Measurements from ENCODE around the gene CAV2.
"Not testable (repeated sequence)": the region's sequence is repeated elsewhere in the genome, so short reads cannot be mapped to it uniquely, and the experiment has no call there.

The CAV2 gene

DNA sequence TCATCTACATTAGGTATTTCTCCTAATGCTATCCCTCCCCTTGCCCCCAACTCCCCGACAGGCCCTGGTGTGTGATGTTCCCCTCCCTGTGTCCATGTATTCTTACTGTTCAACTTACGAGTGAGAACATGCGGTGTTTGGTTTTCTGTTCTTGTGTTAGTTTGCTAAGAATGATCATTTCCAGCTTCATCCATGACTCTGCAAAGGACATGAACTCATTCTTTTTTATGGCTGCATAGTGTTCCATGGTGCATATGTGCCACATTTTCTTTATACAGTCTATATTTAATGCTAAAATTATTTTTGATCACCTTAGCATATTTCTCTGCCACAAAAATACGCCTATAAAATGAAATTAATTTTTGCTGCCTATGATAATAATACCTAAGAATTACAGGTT lies 15.1 kb upstream of the CAV2 start:
- H3K4me1 Mint-ChIP-seq (ENCODE audit: low read depth); H3K36me3 Mint-ChIP-seq (ENCODE audit: low read depth); H3K27me3 Mint-ChIP-seq; H3K9me3 Mint-ChIP-seq; intact Hi-C loops (cut with micrococcal nuclease); H3K27ac Mint-ChIP-seq; H3K4me3 Mint-ChIP-seq: not testable (repeated sequence)

DNA sequence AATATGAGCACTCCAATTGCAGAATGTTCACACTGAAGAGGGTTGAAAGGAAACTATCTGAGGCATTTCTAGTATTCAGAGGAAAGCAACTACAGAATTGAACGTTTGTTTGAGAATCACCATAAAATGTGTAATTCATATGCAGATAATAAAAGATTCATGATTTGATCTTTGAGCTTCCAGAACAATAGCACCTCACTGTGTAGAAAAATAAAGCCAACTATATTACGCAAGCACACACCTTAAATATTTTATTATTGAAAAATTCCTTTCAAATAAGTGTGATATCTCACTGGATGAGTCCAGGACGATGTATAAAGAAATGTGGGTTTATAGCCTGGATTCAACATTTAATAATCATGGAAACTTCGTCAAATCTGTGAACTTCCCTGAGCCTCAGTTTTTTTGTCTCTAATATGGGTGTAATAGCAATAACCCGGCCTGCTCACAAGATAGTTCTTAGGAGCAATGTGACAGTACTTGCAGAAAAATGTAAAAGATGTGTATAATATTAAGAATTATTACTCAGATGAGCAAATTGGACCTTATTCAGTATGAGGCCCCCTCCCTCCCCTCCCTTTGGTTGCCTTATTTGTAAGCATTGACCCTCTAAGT lies 11.5 kb upstream of the CAV2 start:
- Mint-ChIP-seq H3K27ac (no peak overlapping the region), H3K36me3 (ENCODE audit: low read depth) (no peaks in the 10 kb centered on the region), H3K27me3 (peaks cover 4% of the 10 kb centered on the region), H3K9me3 (no peaks in the 10 kb centered on the region), H3K4me3 (no peak overlapping the region), H3K4me1 (ENCODE audit: low read depth) (no peaks in the 10 kb centered on the region)
- intact Hi-C loops (cut with micrococcal nuclease) = no loop called here

DNA sequence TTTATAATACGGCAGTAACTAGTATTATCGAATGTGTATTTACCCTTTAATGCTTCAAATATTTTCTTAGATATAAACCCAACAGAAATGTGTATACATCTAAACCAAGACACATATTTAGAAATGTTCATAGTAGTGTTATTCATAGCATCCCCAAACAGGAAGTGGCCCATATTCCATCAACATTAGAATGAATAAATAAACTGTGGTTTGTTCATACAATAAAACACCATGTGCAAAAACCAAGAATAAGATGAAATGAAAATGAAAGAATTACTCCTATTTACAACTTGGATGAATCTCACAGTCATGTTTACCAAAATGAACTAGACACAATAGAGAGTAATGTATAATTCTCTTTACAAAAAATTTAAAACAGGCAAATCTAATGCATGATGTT lies 9.2 kb upstream of the CAV2 start:
- Mint-ChIP-seq H3K27me3 (peaks cover 4% of the 10 kb centered on the region), H3K9me3 (no peaks in the 10 kb centered on the region), H3K4me1 (ENCODE audit: low read depth) (no peaks in the 10 kb centered on the region), H3K27ac (no peak overlapping the region), H3K36me3 (ENCODE audit: low read depth) (no peaks in the 10 kb centered on the region), H3K4me3 (no peak overlapping the region)
- intact Hi-C loops (cut with micrococcal nuclease) = no loop called here

DNA sequence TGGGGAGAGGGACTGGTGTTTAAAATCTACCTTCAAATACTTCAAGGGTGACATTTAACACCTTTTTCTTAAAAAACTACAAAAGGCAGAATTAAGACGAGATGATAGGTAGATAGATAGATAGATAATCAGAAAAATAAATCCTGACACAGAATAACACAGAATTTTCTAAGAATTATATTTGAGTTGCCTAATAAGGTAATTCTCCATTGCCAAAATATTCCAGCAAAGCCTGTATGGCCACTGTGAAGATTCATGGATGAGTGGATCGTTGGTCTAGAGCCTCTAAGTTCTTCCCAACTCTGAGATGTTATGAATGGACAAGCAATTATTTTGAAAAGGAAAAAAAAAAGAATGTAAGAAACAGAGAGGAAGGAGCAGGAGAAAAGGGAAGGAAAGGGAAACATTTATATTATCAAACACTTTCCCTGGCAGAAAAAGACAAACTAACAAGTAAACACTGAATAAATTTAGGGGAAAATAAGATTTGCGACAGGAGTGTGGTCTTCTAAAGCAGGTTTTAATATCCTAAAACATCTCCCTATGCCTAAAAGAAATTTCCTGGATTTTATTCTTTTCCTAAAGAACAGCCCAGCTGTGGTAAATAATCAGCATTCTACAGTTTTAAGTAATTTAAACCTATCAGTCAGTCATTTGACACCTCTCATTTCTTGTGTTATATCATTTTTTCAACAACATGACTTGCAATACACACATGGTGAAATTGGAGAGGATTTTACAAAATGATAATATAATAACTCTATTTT lies 7.5 kb upstream of the CAV2 start:
- Mint-ChIP-seq H3K27me3 (peaks cover 9% of the 10 kb centered on the region), H3K9me3 (no peaks in the 10 kb centered on the region), H3K36me3 (ENCODE audit: low read depth) (no peaks in the 10 kb centered on the region), H3K4me1 (ENCODE audit: low read depth) (no peaks in the 10 kb centered on the region), H3K27ac (no peak overlapping the region), H3K4me3 (no peak overlapping the region)
- intact Hi-C loops (cut with micrococcal nuclease) = no loop called here

DNA sequence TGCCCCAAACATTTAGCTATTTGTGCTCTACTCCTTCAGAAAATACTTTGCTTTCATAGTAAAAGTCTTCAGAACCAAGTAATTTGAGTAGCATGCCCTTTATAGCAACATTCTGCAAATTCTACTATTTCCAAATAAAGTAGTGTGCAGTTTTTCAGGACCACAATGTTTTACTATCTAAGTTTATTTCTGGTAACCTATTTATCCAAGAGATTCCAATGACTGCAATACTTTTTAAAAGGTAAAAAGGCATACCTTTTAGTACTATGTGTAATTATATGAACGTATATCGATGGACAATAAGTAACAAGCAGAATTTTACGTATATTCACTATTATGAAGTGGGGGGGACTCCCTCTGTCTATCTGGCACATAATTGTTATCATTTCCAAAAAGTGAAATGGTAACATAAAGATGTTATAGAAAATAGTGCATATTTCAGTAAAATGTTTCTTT lies 6.9 kb upstream of the CAV2 start:
- Mint-ChIP-seq H3K27ac (no peak overlapping the region), H3K27me3 (peaks cover 10% of the 10 kb centered on the region), H3K9me3 (no peaks in the 10 kb centered on the region), H3K4me3 (no peak overlapping the region), H3K4me1 (ENCODE audit: low read depth) (no peaks in the 10 kb centered on the region), H3K36me3 (ENCODE audit: low read depth) (no peaks in the 10 kb centered on the region)
- intact Hi-C loops (cut with micrococcal nuclease) = no loop called here

DNA sequence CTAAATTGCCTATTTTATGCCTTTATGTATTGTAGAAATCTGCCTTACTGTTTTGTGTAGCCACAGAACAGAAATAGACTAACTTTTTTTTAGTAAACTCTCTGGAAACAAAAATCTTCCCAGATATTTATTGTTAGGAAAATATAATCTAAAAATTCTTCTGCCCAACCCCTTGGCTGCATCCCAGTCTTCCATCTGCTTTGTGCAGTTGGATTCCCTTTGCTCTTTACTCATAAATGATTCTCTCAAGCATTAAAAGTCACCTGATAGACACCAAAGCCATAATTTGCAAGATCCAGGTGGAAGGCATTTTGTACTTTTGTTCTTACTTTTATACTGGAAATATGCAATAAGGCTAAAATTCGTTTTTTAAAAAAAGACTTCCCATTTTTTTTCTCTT lies 6.1 kb upstream of the CAV2 start:
- Mint-ChIP-seq H3K4me3 (no peak overlapping the region), H3K27ac (no peak overlapping the region), H3K27me3 (peaks cover 17% of the 10 kb centered on the region), H3K9me3 (no peaks in the 10 kb centered on the region), H3K4me1 (ENCODE audit: low read depth) (no peaks in the 10 kb centered on the region), H3K36me3 (ENCODE audit: low read depth) (no peaks in the 10 kb centered on the region)
- intact Hi-C loops (cut with micrococcal nuclease) = no loop called here

DNA sequence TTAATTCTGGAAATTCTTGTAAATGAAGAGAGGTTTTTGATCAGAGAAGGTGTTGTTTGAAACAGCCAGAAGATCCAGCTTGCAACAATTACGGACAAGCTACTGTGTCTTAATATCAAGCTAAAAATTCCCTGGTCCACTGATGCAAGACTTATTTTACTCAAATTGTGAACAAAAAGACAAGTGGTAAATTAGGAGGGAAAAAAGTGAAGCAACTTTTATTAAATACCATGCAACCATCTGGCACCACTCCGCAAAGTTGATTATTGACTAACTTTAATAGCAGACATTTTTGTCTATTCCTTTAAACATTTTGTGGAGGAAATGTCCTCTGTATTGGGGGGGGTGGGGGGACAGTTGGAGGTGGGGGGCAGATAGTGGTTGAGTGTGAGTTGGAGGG lies 5.1 kb upstream of the CAV2 start:
- H3K4me3 Mint-ChIP-seq = no peak overlapping the region
- intact Hi-C loops (cut with micrococcal nuclease) = no loop called here
- no peaks in the 10 kb centered on the region for H3K4me1 Mint-ChIP-seq (ENCODE audit: low read depth)
- H3K27me3 Mint-ChIP-seq = peaks cover 26% of the 10 kb centered on the region
- no peaks in the 10 kb centered on the region for H3K9me3 Mint-ChIP-seq
- H3K27ac Mint-ChIP-seq = no peak overlapping the region
- no peaks in the 10 kb centered on the region for H3K36me3 Mint-ChIP-seq (ENCODE audit: low read depth)

DNA sequence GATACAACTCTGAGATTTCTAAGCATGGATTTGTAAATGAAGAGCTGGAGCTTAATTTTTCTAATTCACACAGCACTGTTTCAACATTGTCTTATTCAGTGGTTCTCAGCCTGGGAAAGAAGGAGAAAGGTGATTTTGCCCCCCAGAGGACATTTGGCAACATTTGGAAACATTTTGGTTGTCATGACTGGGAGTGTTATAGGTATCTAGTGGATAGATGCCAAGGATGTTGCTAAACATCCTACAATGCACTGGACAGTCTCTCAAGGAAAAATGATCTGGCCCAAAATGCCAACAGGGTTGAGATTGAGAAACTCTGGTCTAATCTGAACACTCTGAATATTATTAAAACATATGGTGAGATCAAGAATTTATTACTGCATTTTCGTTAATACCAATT lies 3.8 kb upstream of the CAV2 start:
- no peaks in the 10 kb centered on the region for H3K9me3 Mint-ChIP-seq
- no peak overlapping the region for H3K4me3 Mint-ChIP-seq
- intact Hi-C loops (cut with micrococcal nuclease) = no loop called here
- H3K4me1 Mint-ChIP-seq (ENCODE audit: low read depth) = peaks cover 11% of the 10 kb centered on the region
- no peak overlapping the region for H3K27ac Mint-ChIP-seq
- peaks cover 36% of the 10 kb centered on the region for H3K27me3 Mint-ChIP-seq
- H3K36me3 Mint-ChIP-seq (ENCODE audit: low read depth) = no peaks in the 10 kb centered on the region

DNA sequence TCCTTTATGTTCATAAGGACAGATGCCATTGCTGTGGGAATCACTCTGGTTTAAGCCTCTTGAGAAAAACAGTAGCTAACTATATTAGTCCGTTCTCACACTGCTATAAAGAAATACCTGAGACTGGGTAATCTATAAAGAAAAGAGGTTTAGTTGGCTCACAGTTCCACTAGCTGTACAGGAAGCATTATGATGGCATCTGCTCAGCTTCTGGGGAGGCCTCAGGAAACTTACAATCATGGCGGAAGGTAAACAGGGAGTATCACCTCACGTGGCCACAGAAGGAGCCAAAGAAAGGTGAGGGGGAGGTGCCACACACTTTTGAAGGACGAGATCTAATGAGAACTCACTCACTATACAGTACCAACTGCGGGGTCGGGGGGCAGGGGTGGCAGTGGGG lies 2.9 kb upstream of the CAV2 start:
- Mint-ChIP-seq H3K27ac (no peak overlapping the region), H3K4me1 (ENCODE audit: low read depth) (peaks cover 12% of the 10 kb centered on the region), H3K9me3 (no peaks in the 10 kb centered on the region), H3K36me3 (ENCODE audit: low read depth) (no peaks in the 10 kb centered on the region), H3K4me3 (no peak overlapping the region), H3K27me3 (peaks cover 41% of the 10 kb centered on the region)
- intact Hi-C loops (cut with micrococcal nuclease) = no loop called here

DNA sequence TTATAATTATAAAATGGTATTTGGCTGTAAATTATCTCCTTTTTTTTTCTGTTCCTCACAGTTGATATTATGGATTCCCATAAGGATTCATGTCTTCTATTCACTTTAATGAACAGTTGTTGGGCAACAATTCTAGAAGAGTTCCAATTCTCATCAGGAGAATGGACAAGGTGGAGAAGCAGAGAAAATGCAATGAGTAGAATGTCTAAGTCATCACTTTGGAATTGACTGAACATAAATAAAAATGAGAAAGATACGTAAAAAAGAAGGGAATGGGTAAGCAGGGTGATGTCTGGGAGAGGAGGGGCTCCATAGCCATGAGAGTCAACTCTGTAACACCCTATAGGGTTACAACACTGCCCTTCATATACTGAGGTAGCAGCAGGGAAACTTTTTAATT lies 1.8 kb upstream of the CAV2 start:
- peaks cover 12% of the 10 kb centered on the region for H3K4me1 Mint-ChIP-seq (ENCODE audit: low read depth)
- intact Hi-C loops (cut with micrococcal nuclease) = no loop called here
- no peak overlapping the region for H3K4me3 Mint-ChIP-seq
- H3K27ac Mint-ChIP-seq = no peak overlapping the region
- no peaks in the 10 kb centered on the region for H3K36me3 Mint-ChIP-seq (ENCODE audit: low read depth)
- no peaks in the 10 kb centered on the region for H3K9me3 Mint-ChIP-seq
- H3K27me3 Mint-ChIP-seq = peaks cover 43% of the 10 kb centered on the region

DNA sequence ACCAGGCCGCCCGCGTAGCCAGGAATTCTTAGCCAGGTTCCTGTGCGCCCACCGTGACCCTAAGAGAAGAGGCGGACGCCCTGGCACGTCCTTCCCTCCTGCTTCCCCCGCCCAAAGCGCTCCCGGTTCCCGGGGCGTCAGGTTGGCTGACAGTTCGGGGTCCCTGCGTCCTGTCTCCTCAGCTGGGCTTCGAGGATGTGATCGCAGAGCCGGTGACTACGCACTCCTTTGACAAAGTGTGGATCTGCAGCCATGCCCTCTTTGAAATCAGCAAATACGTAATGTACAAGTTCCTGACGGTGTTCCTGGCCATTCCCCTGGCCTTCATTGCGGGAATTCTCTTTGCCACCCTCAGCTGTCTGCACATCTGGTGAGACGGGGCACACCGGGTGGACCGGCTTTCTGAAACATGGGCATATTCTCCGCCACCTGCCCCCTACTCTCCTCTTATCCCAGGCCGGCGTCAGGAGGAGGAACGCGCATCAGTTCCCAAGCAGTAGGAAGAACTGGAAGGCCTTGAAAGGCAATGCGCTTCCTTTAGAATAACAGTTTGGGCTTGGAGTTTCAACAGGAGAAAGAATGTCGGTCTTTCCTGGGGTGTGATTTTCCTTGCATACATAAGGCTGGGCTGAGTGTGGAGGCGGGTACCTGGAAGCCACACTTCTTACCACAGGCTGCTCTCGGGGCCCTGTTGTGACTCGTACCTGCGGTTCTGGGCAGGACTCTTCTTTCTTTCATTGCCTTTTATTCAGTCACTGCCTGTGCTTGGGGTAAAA lies 728 bp downstream of the CAV2 start:
- H3K27ac Mint-ChIP-seq = no peak overlapping the region

DNA sequence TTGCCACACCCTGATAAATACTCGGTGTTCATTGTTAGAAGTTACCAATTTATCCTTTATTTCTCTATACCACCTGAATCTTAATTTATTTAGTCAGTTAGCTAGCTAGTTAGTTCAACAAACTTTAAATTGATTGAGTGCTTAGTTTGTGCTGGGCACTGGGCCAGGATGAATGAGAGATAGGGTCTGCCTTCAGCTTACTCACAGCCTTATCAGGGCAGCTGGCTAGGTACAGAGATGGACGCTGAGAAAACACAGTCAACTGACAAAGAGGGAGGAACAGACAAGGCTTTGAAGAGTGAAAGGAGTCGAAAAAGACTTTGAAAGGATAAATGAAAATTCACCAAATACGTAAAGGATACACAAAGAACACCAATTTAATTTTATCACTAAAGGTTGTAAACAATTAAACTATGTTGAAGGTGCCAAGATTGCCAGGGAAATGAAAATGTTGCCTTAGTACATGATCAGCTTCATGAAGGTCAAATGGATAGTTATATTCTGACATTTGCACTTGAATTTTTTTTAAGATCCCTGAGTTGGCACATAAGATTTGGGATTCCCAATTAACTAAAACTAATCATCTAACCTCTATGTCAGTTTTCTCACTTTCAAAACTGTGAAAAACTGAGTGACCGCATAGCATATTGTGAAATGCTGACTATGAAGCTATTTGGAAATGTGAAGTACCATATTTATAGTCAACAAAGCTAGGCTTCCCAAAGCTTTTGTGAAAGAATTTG lies 2.1 kb downstream of the CAV2 start:
- Mint-ChIP-seq H3K36me3 (ENCODE audit: low read depth) (no peaks in the 10 kb centered on the region), H3K27me3 (peaks cover 56% of the 10 kb centered on the region), H3K4me1 (ENCODE audit: low read depth) (peaks cover 12% of the 10 kb centered on the region), H3K9me3 (no peaks in the 10 kb centered on the region), H3K4me3 (no peak overlapping the region), H3K27ac (no peak overlapping the region)
- intact Hi-C loops (cut with micrococcal nuclease) = no loop called here

More for the DNA sequence above, 728 bp downstream of the CAV2 start:
- no peaks in the 10 kb centered on the region for H3K36me3 Mint-ChIP-seq (ENCODE audit: low read depth)
- no peaks in the 10 kb centered on the region for H3K9me3 Mint-ChIP-seq
- H3K4me1 Mint-ChIP-seq (ENCODE audit: low read depth) = peaks cover 12% of the 10 kb centered on the region
- H3K27me3 Mint-ChIP-seq = peaks cover 53% of the 10 kb centered on the region
- intact Hi-C loops (cut with micrococcal nuclease) = no loop called here
- peak overlapping the region; percentile 73 for H3K4me3 Mint-ChIP-seq

DNA sequence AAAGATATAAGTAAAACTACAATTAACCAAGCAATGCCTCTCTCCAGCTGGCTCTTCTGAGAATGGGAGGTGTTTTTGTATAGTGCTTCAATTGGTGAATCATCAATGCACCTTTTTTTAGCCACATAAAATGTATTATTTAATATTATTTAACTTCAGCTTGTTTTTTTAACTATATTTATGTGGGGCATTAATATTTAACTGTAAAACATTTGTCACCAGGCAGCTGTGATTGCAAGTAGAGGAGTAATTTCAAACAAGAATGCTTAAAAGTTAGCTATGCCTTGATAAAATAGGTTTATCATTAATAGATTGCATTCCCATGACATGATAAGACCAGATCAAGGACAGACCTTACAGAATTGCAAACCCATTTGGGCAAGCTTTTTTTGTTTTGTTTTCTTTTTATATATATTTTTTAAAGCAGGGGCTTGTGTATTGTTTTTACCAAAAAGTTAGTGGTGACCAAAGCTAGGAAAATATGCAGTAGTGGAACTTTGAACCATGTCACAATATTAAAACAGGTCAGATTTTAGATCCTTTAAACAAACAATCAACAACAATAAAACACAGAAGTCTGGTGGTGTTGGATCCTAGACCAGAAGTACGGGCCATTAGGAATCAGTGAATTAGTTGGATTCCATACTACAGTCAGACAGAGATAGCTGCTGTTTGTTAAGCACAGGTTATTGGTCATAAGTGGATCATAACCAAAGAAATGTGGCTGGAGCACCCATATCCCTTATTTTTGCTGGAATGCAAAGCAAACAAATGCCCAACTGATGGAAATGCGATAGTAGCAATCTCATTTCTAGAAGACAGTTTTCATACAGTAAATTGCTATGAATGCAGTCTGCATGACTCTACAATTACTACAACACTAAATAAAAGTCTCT lies 2.9 kb downstream of the CAV2 start:
- Mint-ChIP-seq H3K27ac (no peak overlapping the region), H3K27me3 (peaks cover 52% of the 10 kb centered on the region), H3K36me3 (ENCODE audit: low read depth) (no peaks in the 10 kb centered on the region), H3K4me3 (no peak overlapping the region), H3K9me3 (no peaks in the 10 kb centered on the region), H3K4me1 (ENCODE audit: low read depth) (peaks cover 12% of the 10 kb centered on the region)
- intact Hi-C loops (cut with micrococcal nuclease) = no loop called here

Data from dendritic cell treated with granulocyte-macrophage colony-stimulating factor and Interleukin-4, amounts not matched to agents 40 ng/mL and 50 ng/mL, for 4 days (primary cell).